GM12878 (cell line): ENCODE measurements around the gene DOK4. TPM values are rescaled to one million over a fixed set of nuclear protein-coding genes. Genes with fewer than 3 reads are reported as not detected.
A peak's percentile ranks its signal among the peaks of the same experiment; 100 is the strongest.

Experiments
- ATAC-seq: fragments of 200-7000 bp; cut with Tn5 transposase; 3 replicates; pipeline ENCODE4 v1.9.1; 2020; ENCODE audit warnings: mild to moderate bottlenecking, moderate library complexity
- BruUV-seq: library from RNA; stranded (reverse); fragments of 400-500 nt; replicated peaks from 2 replicates; lab custom pipeline; 2021; lab: Mats Ljungman, UMichigan
- CTCF ChIA-PET: fragments of 300-600 bp; sonication (Branson Sonifier 250); formaldehyde crosslinking; extraction: SDS; loops from one replicate; lab custom pipeline; 2021; ENCODE audit warnings: inconsistent platforms; lab: Yijun Ruan, JAX
- POLR2A ChIA-PET: fragments of 350-600 bp; formaldehyde crosslinking; extraction: SDS; loops from one replicate; lab custom pipeline; 2021; ENCODE audit warnings: inconsistent platforms; lab: Charles Lee
- RAD21 ChIA-PET: fragments of 300-600 bp; sonication (Branson Sonifier 250); formaldehyde crosslinking; loops from one replicate; lab custom pipeline; 2023; ENCODE audit warnings: antibody characterized with exemption; ENCODE audit not compliant: unreplicated experiment; lab: Charles Lee
- SMC1A ChIA-PET: fragments of 300-600 bp; sonication (Branson Sonifier 250); formaldehyde crosslinking; loops from one replicate; lab custom pipeline; 2023; ENCODE audit not compliant: unreplicated experiment, uncharacterized antibody; lab: Charles Lee
- DNase-seq: peaks from one replicate; pipeline ENCODE4 v3.0.0-alpha.2; 2011; ENCODE audit warnings: low read depth, low spot score
- FAIRE-seq: peaks from 3 replicates; lab custom pipeline; 2011; peaks lifted over from hg19 to GRCh38; lab: Jason Lieb, UNC
- H2AFZ ChIP-seq: 2 replicates; pipeline ENCODE4 v1.6.0; 2011; ENCODE audit warnings: low read depth, low read length, control low read depth; ENCODE audit not compliant: control insufficient read depth
- H3K27ac ChIP-seq: 2 replicates; pipeline ENCODE4 v1.5.1; 2011; ENCODE audit warnings: control low read depth; ENCODE audit not compliant: control insufficient read depth, insufficient read depth
- H3K27me3 ChIP-seq, 2 experiments: replicated peaks in 1 of 2; 2 replicates each; pipeline versions ENCODE4 v1.6.0 to v1.6.1; 2011; ENCODE audit warnings: low read length in 1 of 2; ENCODE audit not compliant: control insufficient read depth in 2 of 2, insufficient read depth in 2 of 2
- H3K36me3 ChIP-seq, 2 experiments: 2 replicates each; pipeline ENCODE4 v1.5.1; 2011; ENCODE audit warnings: low read length in 1 of 2; ENCODE audit not compliant: control insufficient read depth in 2 of 2, insufficient read depth in 2 of 2
- H3K4me1 ChIP-seq: 2 replicates; pipeline ENCODE4 v1.6.1; 2011; ENCODE audit warnings: mild to moderate bottlenecking, low read length, moderate library complexity, mixed read lengths; ENCODE audit not compliant: control insufficient read depth, insufficient read depth
- H3K4me2 ChIP-seq: 2 replicates; pipeline ENCODE4 v1.6.0; 2011; ENCODE audit warnings: control low read depth; ENCODE audit not compliant: control insufficient read depth, insufficient read depth
- H3K4me3 ChIP-seq: fragments of 200-600 bp; sonication (generic); 2 replicates; pipeline ENCODE4 v1.5.1; 2016
- H3K79me2 ChIP-seq: 2 replicates; pipeline ENCODE4 v1.6.0; 2011; ENCODE audit warnings: low read length; ENCODE audit not compliant: control insufficient read depth, insufficient read depth
- H3K9ac ChIP-seq: 2 replicates; pipeline ENCODE4 v1.8.0; 2011; ENCODE audit warnings: low read length, control low read depth, mixed read lengths; ENCODE audit not compliant: control insufficient read depth, insufficient read depth
- H3K9me3 ChIP-seq: replicated peaks from 3 replicates; pipeline ENCODE4 v1.5.1; 2011; ENCODE audit warnings: mild to moderate bottlenecking, low read length; ENCODE audit not compliant: control insufficient read depth, insufficient read depth
- H4K20me1 ChIP-seq: 2 replicates; pipeline ENCODE4 v1.6.0; 2011; ENCODE audit not compliant: control insufficient read depth, insufficient read depth
- ESRRA ChIP-seq: IDR thresholded peaks from 2 replicates; pipeline ENCODE4 v1.6.1; 2012; ENCODE audit warnings: mild to moderate bottlenecking, low read length, improper control_type of control experiment
- IKZF1 ChIP-seq: fragments of 450-650 bp; conservative IDR thresholded peaks from 2 replicates; pipeline ENCODE4 v1.6.1; 2017; ENCODE audit warnings: antibody characterized with exemption, mild to moderate bottlenecking
- NFYB ChIP-seq: IDR thresholded peaks from 2 replicates; pipeline ENCODE4 v1.6.1; 2011; ENCODE audit warnings: low read depth, mild to moderate bottlenecking, low read length, improper control_type of control experiment, moderate library complexity; ENCODE audit not compliant: insufficient read depth
- TAF1 ChIP-seq: IDR thresholded peaks from 2 replicates; pipeline ENCODE4 v1.6.1; 2011; ENCODE audit warnings: mild to moderate bottlenecking, low read depth, low read length, borderline replicate concordance
- ZNF24 ChIP-seq: fragments of 450-650 bp; IDR thresholded peaks from 2 replicates; pipeline ENCODE4 v1.6.1; 2017; ENCODE audit warnings: antibody characterized with exemption, mild to moderate bottlenecking
- ZNF622 ChIP-seq: fragments of 450-650 bp; IDR thresholded peaks from 2 replicates; pipeline ENCODE4 v1.6.1; 2017; ENCODE audit warnings: mild to moderate bottlenecking, inconsistent platforms
- WGBS: methylation state at CpG from one replicate; pipeline ENCODE4 v1.1.6; 2016; ENCODE audit warnings: low lambda C conversion rate; ENCODE audit not compliant: insufficient replicate concordance, insufficient coverage; ENCODE audit errors: missing lambda C conversion rate; 5-methylcytosine and 5-hydroxymethylcytosine counted together
- in situ Hi-C: fragments of 300-500 bp; cut with MboI; formaldehyde crosslinking; loops from 9 replicates; pipeline ENCODE4 v1.14.3; 2018; ENCODE audit warnings: mixed read lengths
- intact Hi-C: fragments of 100-400 bp; cut with micrococcal nuclease; formaldehyde crosslinking; loops from one replicate; pipeline ENCODE4 v1.14.2; 2022; ENCODE audit not compliant: unreplicated experiment
- polyA plus RNA-seq, 11 experiments: library from polyadenylated mRNA; depleted of rRNA in 4 of 11; unstranded in 6 of 11; stranded (reverse) in 5 of 11; fragments of >200 nt; fragmentation: Nextera tagmentation in 4 of 11; fragmentation: Illumina TruSeq in 1 of 11; extraction: Ambion mirVana in 4 of 11; extraction: Trizol in 1 of 11; gene quantifications; 1 replicate in 1 of 11; 2 replicates in 10 of 11; pipeline versions ENCODE4 v1.2.1 to v1.2.3, GENCODE V29; 2011 to 2016; ENCODE audit warnings: inconsistent platforms in 2 of 11, missing spikeins in 2 of 11, low read depth in 1 of 11
- total RNA-seq, 4 experiments: library from RNA; depleted of rRNA in 3 of 4; stranded (reverse); fragments of >200 nt in 3 of 4; fragmentation: Illumina TruSeq in 1 of 4; extraction: Trizol in 1 of 4; gene quantifications; 2 replicates each; pipeline versions ENCODE4 v1.2.1 to v1.2.3, GENCODE V29; 2013 to 2021
- TF ChIP-seq, protein P1 (sequence below): IDR thresholded peaks from 2 replicates; pipeline ENCODE4 v1.6.1; 2012; ENCODE audit warnings: low read depth, low read length, improper control_type of control experiment

Gene DOK4
- total and polyA plus RNA-seq, 10 of the 15 experiments (the other 5 are each of a cell fraction or from before 2014, with no cell fraction given): 0.20 to 7.0 (median 2.4) TPM; not detected in 1

DNA sequence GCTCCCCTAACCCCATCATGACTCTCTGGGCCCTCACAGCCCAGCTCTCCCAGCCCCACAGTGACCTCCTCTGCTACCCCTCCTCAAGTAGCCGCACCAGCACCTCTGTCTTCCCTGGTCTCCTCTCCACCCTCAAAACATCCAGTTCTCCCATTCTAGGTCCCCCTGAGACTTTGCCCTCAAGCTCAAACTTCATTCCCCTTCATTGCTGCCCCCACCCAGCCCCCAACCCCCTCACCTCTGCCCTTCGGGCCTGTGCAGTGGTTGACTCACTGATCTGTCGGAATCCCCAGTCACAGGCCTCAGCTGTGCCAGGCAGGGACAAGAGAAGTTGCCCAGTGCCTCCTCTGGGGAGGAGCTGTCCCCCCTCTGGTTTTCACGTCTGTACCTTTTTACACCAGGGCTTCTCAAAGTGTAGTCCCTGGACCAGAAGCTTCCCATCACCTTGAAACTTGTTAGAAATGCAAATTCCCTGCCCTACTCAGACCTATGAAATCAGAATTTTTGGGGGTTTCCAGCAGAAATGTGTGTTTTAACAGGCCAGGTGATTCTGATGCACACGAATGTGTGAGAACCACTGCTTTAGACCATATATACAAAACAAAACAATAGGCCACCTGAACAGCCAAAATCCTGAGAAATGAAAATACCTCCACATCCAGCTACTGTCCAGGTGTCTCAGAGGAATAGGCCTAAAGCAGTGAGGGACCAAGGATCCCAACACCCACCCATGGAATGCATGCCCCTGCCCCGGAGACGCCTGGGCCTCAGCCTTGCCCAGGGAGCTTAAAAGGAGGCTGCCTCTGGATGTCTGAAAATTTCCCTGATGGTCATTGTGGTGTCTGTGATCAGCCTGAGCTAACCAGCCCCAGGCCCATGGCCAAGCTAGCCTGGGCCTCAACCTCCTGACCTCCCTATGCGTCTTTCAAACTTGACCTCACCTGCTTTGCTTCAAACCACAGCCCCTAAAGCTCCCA lies 853 bp upstream of the DOK4 start (continued):
- TF ChIP-seq IKZF1 (peak; percentile 56; the same call in 1 of the 2 replicates), TAF1 (no peak), ESRRA (no peak), ZNF24 (no peak)
- TF ChIP-seq, protein P1, sequence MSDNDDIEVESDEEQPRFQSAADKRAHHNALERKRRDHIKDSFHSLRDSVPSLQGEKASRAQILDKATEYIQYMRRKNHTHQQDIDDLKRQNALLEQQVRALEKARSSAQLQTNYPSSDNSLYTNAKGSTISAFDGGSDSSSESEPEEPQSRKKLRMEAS: no peak
- TF ChIP-seq, all 136 proteins: peak for 7

DNA sequence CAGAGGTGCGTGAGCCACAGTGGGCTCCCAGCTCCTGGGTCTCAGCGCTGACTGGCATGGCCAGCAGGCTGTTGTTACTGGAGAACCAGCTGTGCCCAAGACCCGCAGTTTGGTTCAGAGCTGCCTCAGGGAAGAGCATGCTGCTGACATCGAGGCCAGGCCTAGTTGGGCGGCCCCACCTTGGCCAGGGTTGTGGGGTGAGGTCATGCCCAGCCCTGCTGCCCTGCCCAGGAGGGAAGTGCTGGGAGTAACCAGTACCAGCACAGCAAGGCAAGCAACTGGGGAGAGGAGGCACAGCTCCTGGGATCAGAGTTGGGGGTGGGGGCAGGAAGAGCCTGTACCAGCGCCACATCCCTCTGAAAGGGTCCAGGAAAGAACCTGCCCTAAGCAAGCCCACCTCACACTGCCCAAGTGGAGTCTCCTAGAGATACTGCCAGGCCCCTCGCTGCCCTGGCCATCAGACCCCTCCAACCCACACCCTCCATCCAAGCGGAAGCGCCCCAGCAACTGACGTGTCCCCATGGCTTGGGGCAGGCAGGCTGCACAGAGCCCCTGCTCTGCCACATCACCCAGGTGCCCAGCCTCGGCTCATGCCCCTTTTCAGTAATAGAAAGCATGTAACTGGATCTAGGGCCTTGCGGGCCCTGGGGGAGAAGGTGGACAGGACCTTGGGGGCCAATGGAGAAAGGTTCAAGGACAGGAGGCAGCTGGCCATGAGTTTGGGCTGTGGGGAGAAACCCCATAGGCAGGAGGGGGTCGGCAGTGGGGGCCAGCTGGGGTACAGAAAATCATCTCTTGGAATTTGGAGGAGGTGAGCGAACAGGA lies 990 bp downstream of the DOK4 start:
- POLR2A ChIA-PET: interaction anchor here (1.4 kb wide), 1 partner anchor 38 kb away, joined by 6 read pairs; no protein-coding TSS in a partner anchor

More for the DNA sequence above, 990 bp downstream of the DOK4 start:
- no peak overlapping the region; the same call in 1 of the 2 replicates for H3K9ac ChIP-seq
- intact Hi-C loops (no loop called here), in situ Hi-C loops (no loop called here)
- H3K4me1 ChIP-seq: peaks cover 15% of the 10 kb centered on the region
- H3K36me3 ChIP-seq: no peaks in the 10 kb centered on the region
- no peak overlapping the region for H2AFZ ChIP-seq
- no peak overlapping the region for H3K27ac ChIP-seq
- H3K4me2 ChIP-seq: peak overlapping the region; percentile 95
- SMC1A ChIA-PET: interaction anchor here (3.5 kb wide), 1 partner anchor 52 kb away, joined by 17 read pairs; the partner anchor contains the start of gene CCDC102A
- peaks cover 0 to 2% of the 10 kb centered on the region in 2 experiments; a peak in 1 of 4 replicates for H3K27me3 ChIP-seq
- WGBS: 77% methylated on average over 12 of the region's 14 CpGs
- DNase-seq (no peak), FAIRE-seq (no peak), ATAC-seq (no peak)
- no peaks in the 10 kb centered on the region; the same call in 2 of the 3 replicates for H3K9me3 ChIP-seq
- H3K4me3 ChIP-seq: peak overlapping the region; percentile 60; the same call in 1 of the 2 replicates
- no peaks in the 10 kb centered on the region for H4K20me1 ChIP-seq
- H3K79me2 ChIP-seq: no peaks in the 10 kb centered on the region
- CTCF ChIA-PET: interaction anchor here (1.9 to 4.1 kb wide), 3 partner anchors 23 to 35 kb away, joined by 4 to 25 read pairs (median 7); partner anchors contain the start of gene POLR2C
- BruUV-seq: TSS peak; percentile 37
- RAD21 ChIA-PET: interaction anchor here (2.4 kb wide), 2 partner anchors 35 to 52 kb away, joined by 9 to 16 read pairs; partner anchors contain the start of gene CCDC102A
- TF ChIP-seq ZNF622: no peak
- no peak for TF ChIP-seq NFYB
